ENCODE data around the gene GATM. TPM values are rescaled to one million over a fixed set of nuclear protein-coding genes. Genes with fewer than 3 reads are reported as not detected.

GATM gene
- total and polyA plus RNA-seq, 10 of the 15 experiments (the other 5 are each of a cell fraction or from before 2014, with no cell fraction given): 11.7 to 83.1 (median 38.2) TPM

DNA sequence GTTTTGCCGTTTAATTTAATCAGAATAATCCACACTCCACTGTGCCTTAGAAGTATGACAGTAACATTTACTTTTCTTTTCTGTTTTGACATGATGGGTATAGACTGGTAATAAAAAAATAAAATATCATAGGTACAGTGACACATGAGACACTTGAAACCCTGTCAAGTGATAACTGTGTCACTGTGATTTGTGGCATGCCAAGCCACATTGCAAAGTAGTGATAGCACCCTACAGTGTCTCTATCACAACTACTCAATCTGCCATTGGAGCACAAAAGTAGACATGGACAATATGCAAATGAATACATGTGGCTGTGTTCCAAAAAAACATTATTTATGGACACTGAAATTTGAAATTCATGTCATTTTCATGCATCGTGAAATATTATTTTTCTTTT lies 22.5 kb downstream of the GATM start (continued):
- TF ChIP-seq, protein P1, sequence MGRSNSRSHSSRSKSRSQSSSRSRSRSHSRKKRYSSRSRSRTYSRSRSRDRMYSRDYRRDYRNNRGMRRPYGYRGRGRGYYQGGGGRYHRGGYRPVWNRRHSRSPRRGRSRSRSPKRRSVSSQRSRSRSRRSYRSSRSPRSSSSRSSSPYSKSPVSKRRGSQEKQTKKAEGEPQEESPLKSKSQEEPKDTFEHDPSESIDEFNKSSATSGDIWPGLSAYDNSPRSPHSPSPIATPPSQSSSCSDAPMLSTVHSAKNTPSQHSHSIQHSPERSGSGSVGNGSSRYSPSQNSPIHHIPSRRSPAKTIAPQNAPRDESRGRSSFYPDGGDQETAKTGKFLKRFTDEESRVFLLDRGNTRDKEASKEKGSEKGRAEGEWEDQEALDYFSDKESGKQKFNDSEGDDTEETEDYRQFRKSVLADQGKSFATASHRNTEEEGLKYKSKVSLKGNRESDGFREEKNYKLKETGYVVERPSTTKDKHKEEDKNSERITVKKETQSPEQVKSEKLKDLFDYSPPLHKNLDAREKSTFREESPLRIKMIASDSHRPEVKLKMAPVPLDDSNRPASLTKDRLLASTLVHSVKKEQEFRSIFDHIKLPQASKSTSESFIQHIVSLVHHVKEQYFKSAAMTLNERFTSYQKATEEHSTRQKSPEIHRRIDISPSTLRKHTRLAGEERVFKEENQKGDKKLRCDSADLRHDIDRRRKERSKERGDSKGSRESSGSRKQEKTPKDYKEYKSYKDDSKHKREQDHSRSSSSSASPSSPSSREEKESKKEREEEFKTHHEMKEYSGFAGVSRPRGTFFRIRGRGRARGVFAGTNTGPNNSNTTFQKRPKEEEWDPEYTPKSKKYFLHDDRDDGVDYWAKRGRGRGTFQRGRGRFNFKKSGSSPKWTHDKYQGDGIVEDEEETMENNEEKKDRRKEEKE (IDR thresholded peaks at IDR 0.05): no peak
- TF ChIP-seq LARP7 (IDR thresholded peaks at IDR 0.05): no peak
- TF ChIP-seq, protein P2, sequence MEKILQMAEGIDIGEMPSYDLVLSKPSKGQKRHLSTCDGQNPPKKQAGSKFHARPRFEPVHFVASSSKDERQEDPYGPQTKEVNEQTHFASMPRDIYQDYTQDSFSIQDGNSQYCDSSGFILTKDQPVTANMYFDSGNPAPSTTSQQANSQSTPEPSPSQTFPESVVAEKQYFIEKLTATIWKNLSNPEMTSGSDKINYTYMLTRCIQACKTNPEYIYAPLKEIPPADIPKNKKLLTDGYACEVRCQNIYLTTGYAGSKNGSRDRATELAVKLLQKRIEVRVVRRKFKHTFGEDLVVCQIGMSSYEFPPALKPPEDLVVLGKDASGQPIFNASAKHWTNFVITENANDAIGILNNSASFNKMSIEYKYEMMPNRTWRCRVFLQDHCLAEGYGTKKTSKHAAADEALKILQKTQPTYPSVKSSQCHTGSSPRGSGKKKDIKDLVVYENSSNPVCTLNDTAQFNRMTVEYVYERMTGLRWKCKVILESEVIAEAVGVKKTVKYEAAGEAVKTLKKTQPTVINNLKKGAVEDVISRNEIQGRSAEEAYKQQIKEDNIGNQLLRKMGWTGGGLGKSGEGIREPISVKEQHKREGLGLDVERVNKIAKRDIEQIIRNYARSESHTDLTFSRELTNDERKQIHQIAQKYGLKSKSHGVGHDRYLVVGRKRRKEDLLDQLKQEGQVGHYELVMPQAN (conservative IDR thresholded peaks at IDR 0.05): no peak
- TF ChIP-seq, protein P3, sequence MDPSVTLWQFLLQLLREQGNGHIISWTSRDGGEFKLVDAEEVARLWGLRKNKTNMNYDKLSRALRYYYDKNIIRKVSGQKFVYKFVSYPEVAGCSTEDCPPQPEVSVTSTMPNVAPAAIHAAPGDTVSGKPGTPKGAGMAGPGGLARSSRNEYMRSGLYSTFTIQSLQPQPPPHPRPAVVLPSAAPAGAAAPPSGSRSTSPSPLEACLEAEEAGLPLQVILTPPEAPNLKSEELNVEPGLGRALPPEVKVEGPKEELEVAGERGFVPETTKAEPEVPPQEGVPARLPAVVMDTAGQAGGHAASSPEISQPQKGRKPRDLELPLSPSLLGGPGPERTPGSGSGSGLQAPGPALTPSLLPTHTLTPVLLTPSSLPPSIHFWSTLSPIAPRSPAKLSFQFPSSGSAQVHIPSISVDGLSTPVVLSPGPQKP (IDR thresholded peaks at IDR 0.05; ENCODE audit: low read depth, low read length): no peak
- no peak for TF ChIP-seq JUND (IDR thresholded peaks at IDR 0.05; ENCODE audit: low read depth, low read length)
- TF ChIP-seq PAX5 (IDR thresholded peaks at IDR 0.05; ENCODE audit: borderline replicate concordance, low read depth, low read length): no peak
- no peak for TF ChIP-seq ESRRA (IDR thresholded peaks at IDR 0.05; ENCODE audit: low read length)
- no peak for TF ChIP-seq CHD4 (IDR thresholded peaks at IDR 0.05)
- TF ChIP-seq, protein P4, sequence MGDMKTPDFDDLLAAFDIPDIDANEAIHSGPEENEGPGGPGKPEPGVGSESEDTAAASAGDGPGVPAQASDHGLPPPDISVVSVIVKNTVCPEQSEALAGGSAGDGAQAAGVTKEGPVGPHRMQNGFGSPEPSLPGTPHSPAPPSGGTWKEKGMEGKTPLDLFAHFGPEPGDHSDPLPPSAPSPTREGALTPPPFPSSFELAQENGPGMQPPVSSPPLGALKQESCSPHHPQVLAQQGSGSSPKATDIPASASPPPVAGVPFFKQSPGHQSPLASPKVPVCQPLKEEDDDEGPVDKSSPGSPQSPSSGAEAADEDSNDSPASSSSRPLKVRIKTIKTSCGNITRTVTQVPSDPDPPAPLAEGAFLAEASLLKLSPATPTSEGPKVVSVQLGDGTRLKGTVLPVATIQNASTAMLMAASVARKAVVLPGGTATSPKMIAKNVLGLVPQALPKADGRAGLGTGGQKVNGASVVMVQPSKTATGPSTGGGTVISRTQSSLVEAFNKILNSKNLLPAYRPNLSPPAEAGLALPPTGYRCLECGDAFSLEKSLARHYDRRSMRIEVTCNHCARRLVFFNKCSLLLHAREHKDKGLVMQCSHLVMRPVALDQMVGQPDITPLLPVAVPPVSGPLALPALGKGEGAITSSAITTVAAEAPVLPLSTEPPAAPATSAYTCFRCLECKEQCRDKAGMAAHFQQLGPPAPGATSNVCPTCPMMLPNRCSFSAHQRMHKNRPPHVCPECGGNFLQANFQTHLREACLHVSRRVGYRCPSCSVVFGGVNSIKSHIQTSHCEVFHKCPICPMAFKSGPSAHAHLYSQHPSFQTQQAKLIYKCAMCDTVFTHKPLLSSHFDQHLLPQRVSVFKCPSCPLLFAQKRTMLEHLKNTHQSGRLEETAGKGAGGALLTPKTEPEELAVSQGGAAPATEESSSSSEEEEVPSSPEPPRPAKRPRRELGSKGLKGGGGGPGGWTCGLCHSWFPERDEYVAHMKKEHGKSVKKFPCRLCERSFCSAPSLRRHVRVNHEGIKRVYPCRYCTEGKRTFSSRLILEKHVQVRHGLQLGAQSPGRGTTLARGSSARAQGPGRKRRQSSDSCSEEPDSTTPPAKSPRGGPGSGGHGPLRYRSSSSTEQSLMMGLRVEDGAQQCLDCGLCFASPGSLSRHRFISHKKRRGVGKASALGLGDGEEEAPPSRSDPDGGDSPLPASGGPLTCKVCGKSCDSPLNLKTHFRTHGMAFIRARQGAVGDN (IDR thresholded peaks at IDR 0.05): no peak
- TF ChIP-seq, protein P5, sequence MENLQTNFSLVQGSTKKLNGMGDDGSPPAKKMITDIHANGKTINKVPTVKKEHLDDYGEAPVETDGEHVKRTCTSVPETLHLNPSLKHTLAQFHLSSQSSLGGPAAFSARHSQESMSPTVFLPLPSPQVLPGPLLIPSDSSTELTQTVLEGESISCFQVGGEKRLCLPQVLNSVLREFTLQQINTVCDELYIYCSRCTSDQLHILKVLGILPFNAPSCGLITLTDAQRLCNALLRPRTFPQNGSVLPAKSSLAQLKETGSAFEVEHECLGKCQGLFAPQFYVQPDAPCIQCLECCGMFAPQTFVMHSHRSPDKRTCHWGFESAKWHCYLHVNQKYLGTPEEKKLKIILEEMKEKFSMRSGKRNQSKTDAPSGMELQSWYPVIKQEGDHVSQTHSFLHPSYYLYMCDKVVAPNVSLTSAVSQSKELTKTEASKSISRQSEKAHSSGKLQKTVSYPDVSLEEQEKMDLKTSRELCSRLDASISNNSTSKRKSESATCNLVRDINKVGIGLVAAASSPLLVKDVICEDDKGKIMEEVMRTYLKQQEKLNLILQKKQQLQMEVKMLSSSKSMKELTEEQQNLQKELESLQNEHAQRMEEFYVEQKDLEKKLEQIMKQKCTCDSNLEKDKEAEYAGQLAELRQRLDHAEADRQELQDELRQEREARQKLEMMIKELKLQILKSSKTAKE (IDR thresholded peaks at IDR 0.05; ENCODE audit: low read depth, poor library complexity, severe bottlenecking): no peak

Measured in GM12878 (cell line).